ENCODE measurements around the gene BTRC.

BTRC gene

DNA sequence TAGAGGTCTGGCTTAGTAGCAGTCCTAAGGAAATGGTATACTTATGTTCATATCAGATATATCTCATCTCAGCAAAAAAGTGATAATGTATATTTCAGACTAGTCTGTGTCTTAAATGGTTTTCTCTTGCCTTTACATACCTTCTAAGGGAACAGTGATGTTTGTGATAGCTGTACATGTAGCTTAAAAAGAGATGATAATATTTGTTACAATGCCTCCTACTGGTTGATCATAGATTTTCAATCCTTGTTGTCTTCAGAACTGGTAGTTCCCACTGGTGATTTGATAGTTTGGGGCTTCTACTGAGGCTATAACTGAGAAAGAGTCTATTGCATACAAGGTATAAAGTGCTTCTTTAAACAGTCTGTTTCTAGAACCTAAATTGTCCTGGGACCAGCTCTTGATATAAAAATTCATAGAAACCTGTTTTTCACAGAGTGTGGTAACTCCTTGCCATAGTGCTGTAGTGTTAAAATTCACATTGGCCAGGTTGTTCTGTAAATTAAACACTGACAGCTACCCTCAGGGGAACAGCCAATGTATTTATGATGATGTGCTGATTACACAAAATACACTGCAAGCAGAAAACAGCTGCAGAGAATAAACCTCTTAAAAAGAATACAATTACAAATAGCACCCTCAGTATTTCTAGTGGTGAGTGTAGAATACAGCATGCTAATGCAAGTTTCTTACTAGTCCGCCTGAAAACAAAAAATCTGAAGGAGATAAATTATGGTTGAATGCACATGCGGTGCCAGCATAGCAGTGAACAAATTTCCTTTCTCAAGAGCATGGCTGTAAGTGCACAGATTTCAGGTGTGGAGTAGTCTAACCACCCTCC, 90.3 kb downstream of the BTRC start:
- DNase-seq (ENCODE audit: low spot score): no peak

DNA sequence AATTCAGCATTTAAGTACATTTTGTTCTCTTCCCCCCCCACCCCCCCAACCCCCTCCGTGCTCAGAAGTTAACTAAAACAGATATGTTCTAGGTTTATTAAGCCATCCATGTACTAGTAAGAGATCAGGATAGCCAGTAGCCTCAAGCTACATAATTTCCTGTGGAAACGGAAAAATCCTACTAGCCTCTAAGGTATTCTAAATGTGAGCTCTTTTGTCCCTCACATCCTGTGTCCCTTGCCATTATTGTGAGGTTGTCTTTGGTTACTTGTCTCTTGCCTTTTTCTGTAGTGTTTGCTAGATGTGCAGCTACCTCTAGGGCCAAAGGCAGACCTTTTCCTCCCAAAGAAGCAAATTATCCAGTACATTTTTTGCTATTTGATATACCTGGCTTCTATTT, 92.1 kb downstream of the BTRC start:
- DNase-seq (ENCODE audit: low spot score): no peak

DNA sequence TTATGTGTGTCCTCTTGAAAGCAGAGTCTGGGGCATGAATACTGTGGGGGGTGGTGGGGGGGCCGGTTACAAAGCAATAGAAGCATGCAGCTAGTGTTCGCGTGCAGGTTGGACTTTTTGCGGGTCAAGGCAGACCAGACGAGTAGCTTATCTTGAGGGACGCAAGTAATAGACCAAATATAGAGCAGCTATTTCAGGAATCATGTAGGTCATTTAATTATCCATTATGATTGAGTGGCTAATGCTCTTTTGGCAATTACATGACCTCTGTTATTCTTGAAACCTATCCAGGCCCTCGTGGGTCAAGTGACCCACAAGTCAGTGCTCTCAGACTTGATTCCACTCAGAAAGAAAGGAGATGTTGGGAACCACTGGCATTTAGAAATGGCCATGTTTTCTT, 93.0 kb downstream of the BTRC start:
- DNase-seq (ENCODE audit: low spot score): no peak

DNA sequence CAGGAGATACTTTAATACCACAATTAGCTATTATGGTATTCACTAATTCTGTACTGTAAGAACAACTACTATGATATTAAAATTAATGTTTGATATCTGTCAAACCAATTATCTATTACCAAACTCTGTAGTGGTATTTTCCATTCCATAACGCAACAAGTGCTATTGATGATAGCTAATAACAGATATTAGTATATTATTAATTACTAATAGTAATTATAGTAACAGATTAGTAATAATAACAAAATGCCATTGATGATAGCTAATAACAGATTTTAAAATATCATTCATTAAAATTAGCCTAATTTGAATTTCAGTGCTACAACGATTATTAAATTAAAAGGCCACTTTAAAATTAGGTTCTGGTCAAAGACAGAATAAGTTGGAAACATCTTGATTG, 93.5 kb downstream of the BTRC start:
- no peak for DNase-seq (ENCODE audit: low spot score)

DNA sequence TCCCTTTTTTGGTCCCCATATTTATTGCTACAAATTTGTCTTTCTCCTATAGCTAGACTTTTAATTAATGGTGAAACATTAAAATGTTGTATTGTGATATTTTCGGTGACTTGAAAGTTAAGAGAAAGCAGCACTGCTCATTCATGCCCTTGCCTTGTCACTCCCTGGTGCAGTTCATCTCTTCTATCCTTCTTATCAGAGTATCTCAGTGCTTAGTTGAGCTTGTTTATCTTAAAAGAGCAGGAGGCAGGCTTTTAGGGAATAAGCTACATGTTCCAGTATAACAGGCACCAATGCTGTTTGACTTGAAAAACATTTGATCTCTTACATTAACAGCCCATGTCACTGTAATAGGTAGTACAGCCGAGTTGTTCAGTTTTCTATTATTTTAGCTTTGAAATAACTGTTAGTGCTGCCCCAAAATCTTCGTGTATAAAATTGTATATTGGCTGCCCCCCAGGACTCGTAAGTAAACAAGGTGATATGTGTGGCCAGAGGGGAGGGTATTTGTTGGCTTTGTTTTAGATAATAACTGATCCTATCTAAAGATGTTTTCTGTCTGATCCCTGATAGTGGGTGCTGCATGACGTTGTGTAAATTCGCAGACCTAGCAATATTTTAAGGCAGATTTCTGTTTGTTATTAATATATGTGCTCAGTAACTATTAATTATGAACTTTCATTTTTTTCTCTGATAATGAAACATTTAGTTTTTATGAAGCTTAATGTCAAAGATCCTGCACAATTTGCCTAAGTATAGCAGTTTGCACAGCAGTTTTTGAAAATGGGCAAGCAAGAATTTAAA, 96.5 kb downstream of the BTRC start:
- DNase-seq (ENCODE audit: low spot score): no peak

DNA sequence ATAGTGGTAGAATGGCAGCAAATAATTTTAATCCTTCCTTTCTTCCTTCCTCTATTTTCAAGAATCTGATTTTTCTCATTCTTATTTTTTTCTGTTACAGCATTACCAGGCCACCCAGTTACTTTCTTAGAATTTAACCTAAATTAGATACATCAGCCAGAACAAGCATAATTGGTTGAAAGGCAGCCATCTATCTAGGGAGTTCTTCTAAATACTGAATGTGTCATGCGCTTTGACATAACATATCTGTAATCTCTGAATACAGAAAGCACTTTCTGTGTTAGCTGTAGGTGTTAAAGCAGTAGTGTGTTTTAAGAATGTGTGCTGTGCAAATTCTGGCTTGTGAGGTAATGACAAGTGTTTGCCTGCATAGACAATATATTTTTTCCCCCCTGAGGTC, 97.3 kb downstream of the BTRC start:
- no peak for DNase-seq (ENCODE audit: low spot score)

DNA sequence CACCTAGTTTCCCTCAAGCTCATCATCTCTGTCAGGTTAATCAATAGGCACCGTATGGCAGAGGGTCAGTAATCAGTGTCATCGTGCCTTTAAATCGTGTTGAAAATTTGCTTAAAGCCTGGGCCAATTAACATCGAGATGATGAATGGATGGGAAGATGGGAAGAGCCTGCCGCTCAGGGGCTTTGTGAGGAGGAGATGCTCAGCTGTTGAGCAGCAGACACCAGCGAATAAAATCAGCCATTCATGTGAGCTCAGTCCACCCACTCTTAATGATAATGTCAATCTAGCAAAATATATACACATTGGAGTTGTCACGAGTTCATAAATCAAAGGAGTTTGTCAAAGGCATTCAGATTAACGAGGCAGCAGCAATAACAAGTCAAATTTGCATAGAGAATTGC, 97.7 kb downstream of the BTRC start:
- DNase-seq (ENCODE audit: low spot score): peak; percentile 42

DNA sequence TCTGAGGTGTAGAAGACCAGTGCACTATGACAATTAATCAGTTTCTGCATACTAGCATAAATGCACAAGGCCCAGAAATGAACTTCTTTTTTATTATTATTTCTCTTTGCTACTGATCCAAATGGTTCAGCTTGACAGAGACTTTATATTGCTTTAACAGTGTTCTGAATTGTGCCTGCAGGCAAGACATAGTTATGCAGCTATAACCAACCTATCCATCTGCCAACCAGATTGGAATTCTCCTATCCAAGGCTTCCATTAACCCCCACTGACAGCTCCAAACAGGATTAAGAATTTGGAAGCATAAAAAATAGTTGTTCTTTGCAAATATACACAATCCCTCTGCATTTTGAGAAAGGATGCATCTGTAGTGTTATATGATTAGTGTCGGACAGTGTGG, 98.2 kb downstream of the BTRC start:
- DNase-seq (ENCODE audit: low spot score): no peak

DNA sequence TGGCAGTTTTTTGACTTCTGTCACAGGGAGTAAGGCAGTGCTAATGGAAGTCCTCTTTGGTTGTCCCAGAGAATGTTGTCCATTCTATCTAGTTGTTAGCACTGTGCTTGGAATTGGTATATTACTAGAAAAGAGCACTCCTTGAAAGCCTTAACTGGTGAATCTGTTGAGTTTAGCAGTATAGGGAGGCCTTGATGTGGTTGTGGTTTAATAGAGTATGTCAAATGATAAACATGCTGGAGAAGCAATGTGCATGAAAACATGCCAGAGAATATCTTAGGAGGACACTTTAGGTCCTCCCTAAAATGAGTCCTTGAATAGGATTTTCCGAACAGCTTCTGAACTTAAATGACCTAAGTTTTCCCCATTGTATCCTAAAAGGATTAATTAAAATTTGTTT, 98.6 kb downstream of the BTRC start:
- DNase-seq (ENCODE audit: low spot score): no peak

DNA sequence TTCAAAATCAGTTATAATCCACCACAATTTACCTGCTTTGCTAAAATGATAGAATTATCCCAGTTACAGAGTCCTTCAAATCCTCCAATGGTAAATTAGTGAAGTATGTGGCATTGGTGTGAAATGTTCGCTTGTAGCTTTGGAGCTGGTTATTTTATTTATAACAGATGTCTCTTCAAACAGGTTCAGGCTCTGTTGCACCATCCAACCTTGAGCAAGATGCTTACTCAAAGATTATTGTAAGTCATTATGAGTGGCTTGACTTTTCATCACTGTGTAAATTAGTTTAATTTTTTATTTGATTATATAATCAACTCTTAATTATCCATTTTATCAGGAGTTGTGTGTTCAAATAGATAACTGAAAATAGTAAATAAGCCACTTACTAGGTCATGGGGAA, 99.4 kb downstream of the BTRC start:
- DNase-seq (ENCODE audit: low spot score): no peak

DNA sequence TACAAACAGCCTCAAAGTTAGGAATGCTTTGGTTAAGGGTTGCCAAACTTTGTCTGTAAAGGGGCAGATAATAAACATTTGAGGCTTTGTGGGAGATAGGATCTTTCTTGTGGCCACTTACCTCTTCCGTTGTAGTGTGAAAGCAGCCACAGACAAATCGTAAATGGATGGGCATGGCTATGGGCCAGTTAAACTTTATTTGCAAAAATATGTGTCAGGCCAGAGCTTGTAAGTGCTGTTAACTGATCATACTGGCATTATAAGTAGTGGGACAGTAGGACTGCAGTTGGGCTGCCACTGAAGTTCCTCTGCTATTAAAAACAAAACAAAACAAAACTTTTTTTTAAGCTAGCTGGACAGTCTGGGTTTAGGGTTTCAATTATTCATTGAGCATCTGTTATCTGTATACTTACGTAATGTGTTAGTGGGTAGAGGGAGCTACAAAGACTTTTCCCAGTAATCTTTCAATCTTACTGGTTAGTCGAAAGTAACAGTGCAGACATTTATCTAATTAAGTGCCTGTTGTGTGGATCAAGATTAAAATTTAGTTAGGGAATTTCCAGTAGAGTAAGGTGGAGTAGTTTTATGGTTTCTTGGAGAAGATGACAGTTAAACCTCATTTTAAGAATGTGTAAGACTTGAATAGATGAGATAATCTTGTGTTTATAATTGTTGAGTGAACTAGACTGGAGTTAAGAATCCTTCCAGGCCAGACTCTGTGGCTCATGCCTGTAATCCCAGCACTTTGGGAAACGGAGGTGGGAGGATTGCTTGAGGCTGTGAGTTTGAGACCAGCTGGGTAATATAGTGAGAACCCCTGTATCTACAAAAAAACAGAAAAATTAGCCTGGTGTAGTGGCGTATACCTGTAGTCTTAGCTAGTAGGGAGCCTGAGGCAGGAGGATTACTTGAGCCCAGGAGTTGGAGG, 100.1 kb downstream of the BTRC start:
- DNase-seq (ENCODE audit: low spot score): no peak

DNA sequence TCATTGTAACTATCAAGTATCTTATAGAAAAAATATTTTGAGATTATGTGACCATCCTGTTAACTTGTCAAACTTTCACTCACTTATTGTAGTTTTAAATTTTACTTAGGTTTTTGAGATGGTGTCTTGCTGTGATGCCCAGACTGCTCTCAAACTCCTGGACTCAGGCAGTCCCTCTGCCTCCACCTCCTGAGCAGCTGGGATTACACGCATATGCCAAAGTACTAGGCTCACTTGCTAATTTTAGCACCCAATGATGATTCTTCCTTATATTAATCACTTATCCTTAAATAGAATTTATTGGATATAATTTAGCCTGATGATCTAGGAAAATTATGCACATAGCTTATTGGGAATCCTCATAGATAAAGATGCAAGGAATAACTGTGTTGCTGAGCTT, 104.9 kb downstream of the BTRC start:
- no peak for DNase-seq (ENCODE audit: low spot score)

DNA sequence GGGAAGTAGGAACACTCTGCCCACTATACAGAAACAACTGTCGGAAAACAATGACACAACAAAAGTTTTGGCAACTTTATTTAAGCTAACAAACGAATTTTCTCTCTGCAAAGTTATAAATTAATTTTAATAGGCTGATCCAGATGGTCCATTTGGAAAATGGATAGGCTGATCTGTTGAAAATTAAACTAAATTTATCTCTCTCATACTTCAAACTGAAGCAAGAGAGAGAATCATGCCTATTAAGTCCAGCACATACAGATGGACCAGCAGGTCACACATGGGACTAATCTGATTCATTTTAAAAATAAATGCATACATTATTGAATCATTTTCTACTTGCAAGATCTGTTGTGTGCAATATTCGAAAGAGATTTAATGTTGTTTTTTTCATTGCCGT, 110.1 kb downstream of the BTRC start:
- no peak for DNase-seq (ENCODE audit: low spot score)

DNA sequence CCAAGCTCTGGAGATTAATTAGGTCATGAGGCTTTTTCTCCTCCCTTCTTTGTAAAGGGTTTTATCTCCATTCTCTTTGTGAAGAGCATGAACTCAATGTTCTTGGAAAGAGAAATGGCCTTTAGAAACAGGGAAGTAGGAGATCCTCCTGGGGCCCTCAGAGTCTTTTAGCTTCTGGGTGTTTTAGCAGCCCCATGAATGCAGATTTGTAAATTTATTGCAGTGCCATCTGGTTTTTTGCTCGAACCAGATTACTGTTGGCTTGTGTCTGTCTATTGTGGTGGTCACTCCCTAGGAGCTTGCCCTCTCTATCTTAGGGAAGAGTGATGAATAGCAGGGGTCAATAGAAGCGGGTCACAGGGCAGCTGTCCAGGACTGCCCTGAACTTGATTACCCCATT, 110.6 kb downstream of the BTRC start:
- DNase-seq (ENCODE audit: low spot score): no peak

DNA sequence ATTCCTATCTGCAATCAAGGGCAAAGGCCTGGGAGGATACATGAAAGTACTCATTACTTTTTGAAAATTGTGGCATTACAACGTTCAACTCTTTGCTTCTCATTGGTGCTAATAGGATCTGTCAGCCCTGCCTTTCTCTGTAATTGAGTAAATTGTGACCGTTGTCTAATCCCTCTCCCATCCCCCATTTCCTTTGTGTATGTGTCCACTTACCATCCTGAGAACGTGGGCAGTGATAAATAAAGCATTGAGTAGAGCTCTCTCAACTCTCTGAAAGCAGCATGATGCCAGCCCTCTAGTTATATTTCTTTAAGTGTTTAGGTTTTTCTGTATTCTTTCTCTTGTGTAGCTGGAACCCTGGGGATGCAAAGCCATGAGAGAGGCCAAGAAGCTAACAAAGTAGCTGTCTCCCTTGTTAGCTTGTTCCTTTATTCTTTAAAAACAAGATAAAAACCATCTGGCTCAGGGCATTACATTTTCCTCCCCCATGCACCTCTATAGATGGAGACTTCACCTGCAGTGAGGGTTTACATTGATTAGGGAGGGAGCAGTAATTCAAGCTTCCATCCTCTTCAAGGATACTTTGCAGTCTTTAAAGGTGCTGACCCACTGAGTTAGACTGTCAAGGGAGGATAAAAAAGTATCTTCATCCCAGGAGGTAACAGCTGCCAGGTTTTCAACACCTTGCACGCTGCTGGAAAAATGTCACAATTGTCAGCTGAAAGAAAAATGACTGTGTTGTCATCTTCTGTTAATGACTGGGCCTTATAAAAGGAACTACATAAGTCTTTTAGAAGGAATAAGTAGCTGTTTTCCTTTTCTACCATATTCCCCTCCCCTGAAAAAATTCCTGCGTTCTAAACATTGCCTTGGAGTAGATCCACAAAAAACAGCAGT, 112.3 kb downstream of the BTRC start:
- no peak for DNase-seq (ENCODE audit: low spot score)

DNA sequence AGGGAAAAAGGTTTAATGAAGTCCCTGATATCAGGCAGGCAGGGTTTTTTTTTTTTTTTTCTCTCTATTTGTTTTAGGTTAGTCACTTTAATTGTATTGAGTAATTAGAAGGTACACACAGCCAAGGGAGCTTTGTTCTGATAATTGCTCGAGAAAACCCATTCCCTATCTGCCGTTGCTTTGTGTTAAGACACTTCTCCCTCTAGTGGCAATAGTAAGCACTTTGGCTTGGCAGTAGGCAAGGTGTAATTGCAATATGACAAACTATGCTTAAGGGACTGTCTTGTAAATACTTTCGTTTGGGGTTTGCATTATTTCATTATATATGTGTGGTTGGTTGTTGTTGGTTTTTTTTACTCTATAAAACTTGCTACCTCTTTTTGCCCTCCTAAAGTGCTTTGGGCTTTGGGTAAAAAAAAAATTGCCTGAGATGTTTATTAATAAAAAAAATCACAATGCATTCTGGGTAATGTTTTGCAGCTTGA, 113.4 kb downstream of the BTRC start:
- peak; percentile 83 for DNase-seq (ENCODE audit: low spot score)

DNA sequence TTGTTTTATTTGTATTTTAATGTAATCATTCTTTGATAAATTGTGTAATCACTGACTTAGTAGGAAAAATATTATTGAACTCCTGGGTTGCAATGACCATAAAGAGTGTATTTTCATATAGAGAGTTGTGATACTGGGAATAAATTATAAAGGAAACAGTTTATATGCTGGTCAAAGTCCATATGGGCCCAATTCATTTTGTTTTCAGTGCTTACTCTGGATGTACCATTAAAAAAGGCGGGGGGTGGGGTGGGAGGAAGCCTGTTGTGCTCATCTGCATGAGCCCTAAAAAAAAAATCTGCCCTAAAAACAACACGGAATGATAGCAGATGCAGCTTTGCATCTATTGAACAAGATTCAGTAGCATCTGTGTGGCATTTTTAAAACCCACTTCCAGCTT, 114.2 kb downstream of the BTRC start:
- DNase-seq (ENCODE audit: low spot score): no peak

DNA sequence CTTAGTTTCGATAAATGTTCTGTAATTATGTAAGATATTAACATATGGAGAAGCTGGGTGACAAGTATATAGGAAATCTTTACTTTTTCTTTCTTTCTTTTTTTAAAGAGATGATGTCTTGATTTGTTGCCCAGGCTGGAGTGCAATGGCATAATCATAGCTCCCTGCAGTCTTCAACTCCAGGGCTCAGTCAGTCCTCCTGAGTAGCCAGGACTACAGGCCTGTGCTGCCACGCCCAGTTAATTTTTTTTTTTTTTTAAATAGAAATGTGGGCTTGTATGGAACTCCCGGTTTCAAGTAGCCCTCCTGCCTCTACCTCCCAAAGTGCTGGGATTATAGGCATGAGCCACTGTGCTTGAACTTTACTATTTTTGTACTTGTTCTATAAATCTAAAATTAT, 122.4 kb downstream of the BTRC start:
- DNase-seq (ENCODE audit: low spot score): no peak

DNA sequence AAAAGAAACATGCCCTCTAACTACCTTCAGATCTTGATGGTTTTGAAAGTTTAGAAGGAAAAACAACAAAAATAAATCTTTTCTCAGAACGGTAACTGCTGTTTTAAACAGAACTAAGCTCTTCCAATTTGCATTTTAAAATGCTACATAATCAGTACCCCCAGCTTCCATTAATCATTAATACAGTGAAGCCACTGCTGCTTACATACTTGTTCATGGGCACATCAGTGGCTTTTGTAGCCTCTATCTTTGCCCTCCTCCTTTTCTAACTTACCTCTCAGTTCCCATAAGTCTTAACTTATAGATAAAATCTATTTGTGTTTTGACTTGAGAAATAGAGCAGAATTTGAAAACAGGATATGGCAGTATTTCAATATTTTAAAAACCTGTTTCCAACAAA, 125.0 kb downstream of the BTRC start:
- no peak for DNase-seq (ENCODE audit: low spot score)

DNA sequence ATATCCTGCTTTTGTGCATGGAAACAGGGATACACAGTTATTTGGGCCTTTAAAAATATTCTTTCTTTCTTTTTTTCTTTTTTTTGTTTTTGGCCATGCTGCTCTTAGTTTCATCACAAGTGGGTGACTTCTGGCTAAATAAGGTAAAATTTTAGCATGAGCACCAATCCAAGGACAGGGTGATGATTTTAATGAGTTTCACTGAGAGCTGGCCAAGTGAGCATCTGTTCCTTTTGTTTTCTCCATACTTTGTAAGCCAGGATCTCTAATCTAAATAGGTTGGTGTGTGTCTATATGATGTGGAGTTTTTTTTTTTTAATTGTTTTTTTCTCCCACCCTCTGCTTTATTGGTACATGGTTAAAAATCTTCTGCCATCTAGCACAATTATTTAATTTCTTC, 127.3 kb downstream of the BTRC start:
- no peak for DNase-seq (ENCODE audit: low spot score)

DNA sequence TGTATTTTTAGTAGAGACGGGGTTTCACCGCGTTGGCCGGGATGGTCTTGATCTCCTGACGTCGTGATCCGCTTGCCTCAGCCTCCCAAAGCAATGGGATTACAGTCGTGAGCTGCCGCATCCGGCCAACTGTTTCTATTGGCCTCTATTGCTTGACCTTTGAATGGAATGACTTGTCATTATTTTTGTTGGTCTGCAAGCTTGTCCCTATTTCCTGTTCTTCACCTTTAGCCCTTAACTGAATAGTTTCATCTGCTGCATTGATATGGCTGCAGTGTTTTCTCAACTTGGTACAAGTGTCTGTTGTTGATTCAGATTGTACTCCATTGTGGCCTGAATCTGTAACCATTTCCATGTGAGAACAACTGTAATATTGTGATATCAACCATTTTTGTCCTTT, 128.6 kb downstream of the BTRC start:
- no peak for DNase-seq (ENCODE audit: low spot score)

Measured in Ammon's horn (tissue), 1 donor.